HepG2 (cell line): ENCODE results near the gene MTTP. TPM values are rescaled to one million over a fixed set of nuclear protein-coding genes. Genes with fewer than 3 reads are reported as not detected.

Experiments used
- ATAC-seq: fragments of 200-7000 bp; cut with Tn5 transposase; 3 replicates; pipeline ENCODE4 v1.9.1; 2020; ENCODE audit warnings: mild to moderate bottlenecking, moderate library complexity
- BruUV-seq: library from RNA; stranded (reverse); fragments of 400-500 nt; replicated peaks from 2 replicates; lab custom pipeline; 2021; lab: Mats Ljungman, UMichigan
- CTCF ChIA-PET: fragments of 300-600 bp; formaldehyde crosslinking; extraction: SDS; loops from one replicate; lab custom pipeline; 2021; ENCODE audit warnings: low total read pairs, inconsistent platforms, low intra/inter-chr PET ratio; lab: Yijun Ruan, JAX
- POLR2A ChIA-PET: fragments of 350-600 bp; sonication (Branson Sonifier 250); formaldehyde crosslinking; loops from one replicate; lab custom pipeline; 2020; ENCODE audit warnings: antibody characterized with exemption, inconsistent platforms; lab: Yijun Ruan, JAX
- DNase-seq: peaks from one replicate; pipeline ENCODE4 v3.0.0-alpha.2; 2015; ENCODE audit warnings: low spot score
- FAIRE-seq: peaks from 3 replicates; lab custom pipeline; 2011; peaks lifted over from hg19 to GRCh38; lab: Jason Lieb, UNC
- H2AFZ ChIP-seq: one replicate; pipeline ENCODE4 v1.6.1; 2011; ENCODE audit warnings: low read length, inconsistent platforms
- H3K27ac ChIP-seq: fragments of 300-600 bp; 3 replicates; pipeline ENCODE4 v1.8.0; 2011; ENCODE audit warnings: mixed run types, mild to moderate bottlenecking, mixed read lengths, low read length, inconsistent platforms; ENCODE audit not compliant: insufficient read depth; ENCODE audit errors: extremely low read length
- H3K27me3 ChIP-seq, 2 experiments: fragments of 200-600 bp in 1 of 2; 2 replicates in 1 of 2; 3 replicates in 1 of 2; pipeline versions ENCODE4 v1.6.0 to v1.8.0; 2011; ENCODE audit warnings: low read length in 2 of 2, mild to moderate bottlenecking in 2 of 2, moderate library complexity in 2 of 2, inconsistent platforms in 1 of 2; ENCODE audit not compliant: insufficient read depth in 2 of 2, control insufficient read depth in 1 of 2
- H3K36me3 ChIP-seq, 2 experiments: fragments of 200-600 bp in 1 of 2; replicated peaks in 1 of 2; 2 replicates in 1 of 2; 3 replicates in 1 of 2; pipeline versions ENCODE4 v1.5.1 to v1.8.0; 2011; ENCODE audit warnings: low read length in 2 of 2, inconsistent platforms in 1 of 2; ENCODE audit not compliant: insufficient read depth in 2 of 2, control insufficient read depth in 1 of 2
- H3K4me1 ChIP-seq: 2 replicates; pipeline ENCODE4 v1.5.1; 2012; ENCODE audit warnings: low read length, inconsistent platforms; ENCODE audit not compliant: insufficient read depth
- H3K4me2 ChIP-seq: 2 replicates; pipeline ENCODE4 v1.6.0; 2011; ENCODE audit warnings: low read depth, low read length, inconsistent platforms
- H3K4me3 ChIP-seq, 3 experiments: fragments of 200-600 bp in 1 of 3; sonication (generic), shearing (Covaris generic) in 1 of 3; replicated peaks in 1 of 3; 2 replicates each; pipeline ENCODE4 v1.5.1; 2011 to 2016; ENCODE audit warnings: low read length in 3 of 3, inconsistent platforms in 2 of 3, low read depth in 2 of 3, mild to moderate bottlenecking in 2 of 3, control low read depth in 1 of 3, mixed read lengths in 1 of 3; ENCODE audit not compliant: insufficient read depth in 1 of 3
- H3K79me2 ChIP-seq: one replicate; pipeline ENCODE4 v1.6.1; 2011; ENCODE audit warnings: low read length, inconsistent platforms; ENCODE audit not compliant: insufficient read depth
- H3K9ac ChIP-seq: 2 replicates; pipeline ENCODE4 v1.6.0; 2011; ENCODE audit warnings: mild to moderate bottlenecking, low read depth, low read length, inconsistent platforms; ENCODE audit not compliant: insufficient read depth
- H3K9me3 ChIP-seq: 2 replicates; pipeline ENCODE4 v1.5.1; 2012; ENCODE audit warnings: mild to moderate bottlenecking, low read length
- H4K20me1 ChIP-seq: 2 replicates; pipeline ENCODE4 v1.6.0; 2011; ENCODE audit warnings: inconsistent platforms, mild to moderate bottlenecking, low read length, moderate library complexity; ENCODE audit not compliant: insufficient read depth
- FOXK2 ChIP-seq: fragments of 450-650 bp; IDR thresholded peaks from 2 replicates; pipeline ENCODE4 v1.6.1; 2016
- GLI4 ChIP-seq: sonication (generic); formaldehyde crosslinking; IDR thresholded peaks from 2 replicates; pipeline ENCODE4 v1.5.1; 2020; ENCODE audit warnings: missing genetic modification reagents, mild to moderate bottlenecking, moderate library complexity, borderline replicate concordance
- NFIB ChIP-seq: sonication (generic); formaldehyde crosslinking; IDR thresholded peaks from 2 replicates; pipeline ENCODE4 v1.9.0; 2021; ENCODE audit warnings: missing genetic modification reagents, mild to moderate bottlenecking, borderline replicate concordance
- PAF1 ChIP-seq: IDR thresholded peaks from 2 replicates; pipeline ENCODE4 v1.6.1; 2016; ENCODE audit warnings: missing genetic modification reagents, missing compliant biosample characterization
- RERE ChIP-seq: IDR thresholded peaks from 2 replicates; pipeline ENCODE4 v1.6.1; 2016; ENCODE audit warnings: low read depth, missing genetic modification reagents, missing compliant biosample characterization
- ZNF451 ChIP-seq: sonication (generic); formaldehyde crosslinking; IDR thresholded peaks from 2 replicates; pipeline ENCODE4 v1.5.0; 2020; ENCODE audit warnings: mild to moderate bottlenecking, missing genetic modification reagents
- ZNF615 ChIP-seq: sonication (generic); formaldehyde crosslinking; IDR thresholded peaks from 2 replicates; pipeline ENCODE4 v1.5.0; 2020; ENCODE audit warnings: mild to moderate bottlenecking, missing genetic modification reagents, borderline replicate concordance
- ZNF746 ChIP-seq: sonication (generic); formaldehyde crosslinking; IDR thresholded peaks from 2 replicates; pipeline ENCODE4 v1.8.0; 2022; ENCODE audit warnings: mild to moderate bottlenecking, missing genetic modification reagents
- WGBS: methylation state at CpG from one replicate; pipeline ENCODE4 v1.1.6; 2017; ENCODE audit warnings: low lambda C conversion rate; 5-methylcytosine and 5-hydroxymethylcytosine counted together
- in situ Hi-C: cut with HindIII; loops from 2 replicates; pipeline ENCODE4 v1.10.0; 2017; ENCODE audit warnings: low pct_unique_long_range_greater_than_20kb; ENCODE audit not compliant: extremely low pct_ligation_motif_present
- intact Hi-C: fragments of 100-400 bp; cut with micrococcal nuclease; formaldehyde crosslinking; loops from one replicate; pipeline ENCODE4 v1.10.0; 2022; ENCODE audit not compliant: unreplicated experiment
- polyA plus RNA-seq, 8 experiments: library from polyadenylated mRNA; depleted of rRNA in 3 of 8; stranded (reverse) in 7 of 8; unstranded in 1 of 8; fragments of >200 nt; fragmentation: Illumina TruSeq in 4 of 8; extraction: Trizol in 4 of 8; gene quantifications; 2 replicates each; pipeline versions ENCODE4 v1.2.1 to v1.2.3, GENCODE V29; 2011 to 2016; ENCODE audit warnings: low read depth in 4 of 8, missing spikeins in 1 of 8, mixed read lengths in 1 of 8; ENCODE audit not compliant: insufficient read depth in 1 of 8
- total RNA-seq, 5 experiments: library from RNA; depleted of rRNA; stranded (reverse); fragments of >200 nt; fragmentation: Illumina TruSeq; extraction: Trizol; gene quantifications; 2 replicates each; pipeline ENCODE4 v1.2.3, GENCODE V29; 2016; ENCODE audit warnings: low read depth in 1 of 5
- TF ChIP-seq, protein P1 (sequence below): sonication (generic); formaldehyde crosslinking; IDR thresholded peaks from 2 replicates; pipeline ENCODE4 v1.5.1; 2020; ENCODE audit warnings: mild to moderate bottlenecking, missing genetic modification reagents, borderline replicate concordance
- TF ChIP-seq, protein P2 (sequence below): sonication (generic); formaldehyde crosslinking; IDR thresholded peaks from 2 replicates; pipeline ENCODE4 v1.4.0; 2020; ENCODE audit warnings: mild to moderate bottlenecking, missing genetic modification reagents

The MTTP gene
- total and polyA plus RNA-seq, 2 of the 13 experiments (the other 11 are each of a cell fraction or from before 2014, with no cell fraction given): 84.7 to 102 TPM

GRCh38 chr4:99652596-99653436 lies 78.2 kb downstream of the MTTP start:
- in situ Hi-C loops: no loop called here
- no peaks in the 10 kb centered on the region for H4K20me1 ChIP-seq
- peaks cover under 1 to 44% of the 10 kb centered on the region in 2 experiments; a peak in 3 of 5 replicates for H3K27me3 ChIP-seq
- H3K4me3 ChIP-seq: no peak overlapping the region
- no peak overlapping the region for H2AFZ ChIP-seq
- H3K9ac ChIP-seq: no peak overlapping the region
- H3K36me3 ChIP-seq: no peaks in the 10 kb centered on the region
- no peak for DNase-seq
- H3K27ac ChIP-seq: no peak overlapping the region
- no peak for TF ChIP-seq PAF1 (CRISPR knock-in tag)
- TF ChIP-seq, protein P1, sequence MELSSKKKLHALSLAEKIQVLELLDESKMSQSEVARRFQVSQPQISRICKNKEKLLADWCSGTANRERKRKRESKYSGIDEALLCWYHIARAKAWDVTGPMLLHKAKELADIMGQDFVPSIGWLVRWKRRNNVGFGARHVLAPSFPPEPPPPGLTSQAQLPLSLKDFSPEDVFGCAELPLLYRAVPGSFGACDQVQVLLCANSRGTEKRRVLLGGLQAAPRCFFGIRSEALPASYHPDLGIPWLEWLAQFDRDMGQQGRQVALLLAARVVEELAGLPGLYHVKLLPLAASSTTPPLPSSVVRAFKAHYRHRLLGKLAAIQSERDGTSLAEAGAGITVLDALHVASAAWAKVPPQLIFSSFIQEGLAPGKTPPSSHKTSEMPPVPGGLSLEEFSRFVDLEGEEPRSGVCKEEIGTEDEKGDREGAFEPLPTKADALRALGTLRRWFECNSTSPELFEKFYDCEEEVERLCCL (CRISPR knock-in tag): no peak
- TF ChIP-seq, all 625 proteins: peak for 0
- no peak for ATAC-seq
- intact Hi-C loops: no loop called here
- H3K9me3 ChIP-seq: no peaks in the 10 kb centered on the region
- BruUV-seq: no TSS peak
- ChIA-PET POLR2A (no interaction called here), CTCF (no interaction called here)
- H3K4me1 ChIP-seq: no peaks in the 10 kb centered on the region
- no peak for FAIRE-seq
- H3K79me2 ChIP-seq: no peaks in the 10 kb centered on the region
- no peak overlapping the region for H3K4me2 ChIP-seq
- WGBS: 54% methylated on average over 13 of the region's 43 CpGs

DNA sequence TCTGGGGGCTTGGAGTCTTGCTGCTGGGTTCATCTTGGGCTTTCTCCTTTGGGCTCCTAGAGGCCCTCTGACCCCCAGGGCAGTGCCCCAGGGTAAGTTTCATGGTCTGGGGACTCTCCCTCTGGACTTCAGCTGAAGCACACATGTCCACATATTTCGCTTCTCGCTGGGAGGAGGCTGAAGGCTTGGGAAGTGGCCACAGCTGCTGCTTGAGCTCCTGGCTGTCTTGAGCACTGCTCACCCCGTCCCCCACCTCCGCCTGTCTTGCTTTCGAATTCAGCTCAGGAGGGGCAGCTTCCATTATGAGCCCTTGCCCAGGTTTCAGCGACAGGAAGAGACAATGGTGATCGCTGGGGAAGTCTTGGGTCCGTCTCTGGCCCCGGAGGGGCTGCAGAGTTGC lies 79.3 kb downstream of the MTTP start:
- Histone ChIP-seq H3K9me3 (no peaks in the 10 kb centered on the region), H3K4me3 (no peak overlapping the region), H3K9ac (no peak overlapping the region), H2AFZ (no peak overlapping the region), H3K27ac (no peak overlapping the region), H4K20me1 (no peaks in the 10 kb centered on the region), H3K36me3 (no peaks in the 10 kb centered on the region), H3K79me2 (no peaks in the 10 kb centered on the region), H3K27me3 (peaks cover 1 to 41% of the 10 kb centered on the region in 2 experiments; a peak in 3 of 5 replicates), H3K4me2 (no peak overlapping the region), H3K4me1 (no peaks in the 10 kb centered on the region)
- DNase-seq: no peak
- in situ Hi-C loops (no loop called here), intact Hi-C loops (no loop called here)
- ChIA-PET POLR2A (no interaction called here), CTCF (no interaction called here)
- no TSS peak for BruUV-seq
- 39% methylated on average over 6 of the region's 9 CpGs for WGBS
- FAIRE-seq: no peak
- ATAC-seq: no peak
- TF ChIP-seq FOXK2 (no peak), GLI4 (CRISPR knock-in tag) (no peak), ZNF615 (no peak), NFIB (CRISPR knock-in tag) (no peak), RERE (CRISPR knock-in tag) (no peak), ZNF451 (CRISPR knock-in tag) (no peak), ZNF746 (CRISPR knock-in tag) (no peak)
- TF ChIP-seq, protein P2, sequence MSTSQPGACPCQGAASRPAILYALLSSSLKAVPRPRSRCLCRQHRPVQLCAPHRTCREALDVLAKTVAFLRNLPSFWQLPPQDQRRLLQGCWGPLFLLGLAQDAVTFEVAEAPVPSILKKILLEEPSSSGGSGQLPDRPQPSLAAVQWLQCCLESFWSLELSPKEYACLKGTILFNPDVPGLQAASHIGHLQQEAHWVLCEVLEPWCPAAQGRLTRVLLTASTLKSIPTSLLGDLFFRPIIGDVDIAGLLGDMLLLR: no peak
